Measurements from ENCODE around the gene DAGLA.

GRCh38 chr11:61670626-61671025 is 9.6 kb upstream of the DAGLA start:
- no peak for TF ChIP-seq CTCF (IDR thresholded peaks at IDR 0.05)
- TF ChIP-seq POLR2A (IDR thresholded peaks at IDR 0.05), result no peak
